NCI-H1930 (cell line): ENCODE results near the gene ADI1.
"Not testable (repeated sequence)": the region's sequence is repeated elsewhere in the genome, so short reads cannot be mapped to it uniquely, and the experiment has no call there.

ENCODE experiments used
- DNase-seq, 2 experiments: peaks; one replicate each; lab custom pipeline; 2025; lab: John Stamatoyannopoulos, UW

The ADI1 gene

GRCh38 chr2:3448441-3448911, 70.9 kb downstream of the ADI1 start:
- DNase-seq: not testable (repeated sequence)

DNA sequence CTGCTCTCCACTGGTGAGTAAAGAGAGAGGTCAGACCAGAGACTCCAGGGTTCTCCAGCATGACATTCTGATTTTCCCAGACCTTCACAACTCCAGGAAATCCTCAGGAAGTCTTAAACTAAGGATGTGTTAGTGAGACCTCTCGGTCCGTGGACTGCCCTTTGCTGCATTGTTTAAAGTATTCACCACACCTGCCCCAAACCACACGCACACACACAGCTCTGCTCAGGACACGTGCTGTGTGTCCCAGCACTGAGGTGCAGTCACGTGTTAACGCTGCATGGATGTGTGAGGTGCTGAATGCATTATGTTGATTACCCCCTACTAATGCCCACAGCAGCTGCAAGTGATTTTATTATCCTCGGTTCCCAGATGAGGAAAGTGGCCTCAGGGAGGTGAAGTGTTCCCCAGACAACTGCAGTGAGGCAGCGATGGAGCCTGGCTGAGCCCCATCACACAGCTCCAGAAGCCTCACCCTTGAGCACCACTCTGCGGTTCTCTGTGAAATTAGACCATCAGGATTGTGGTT, 71.5 kb downstream of the ADI1 start:
- no peak for DNase-seq
